Measurements from ENCODE around the gene SRPK1.
A peak's percentile ranks its signal among the peaks of the same experiment; 100 is the strongest.
"Not testable (repeated sequence)": the region's sequence is repeated elsewhere in the genome, so short reads cannot be mapped to it uniquely, and the experiment has no call there.

Gene SRPK1

GRCh38 chr6:35920793-35921732, at the start of gene SRPK1:
Gene SRPK1, minus strand, starts transcription at chr6:35921098. Its CDS starts 42 bp downstream, at chr6:35921056.
- DNase-seq (ENCODE audit: low read depth, low spot score), result peak; percentile 70

DNA sequence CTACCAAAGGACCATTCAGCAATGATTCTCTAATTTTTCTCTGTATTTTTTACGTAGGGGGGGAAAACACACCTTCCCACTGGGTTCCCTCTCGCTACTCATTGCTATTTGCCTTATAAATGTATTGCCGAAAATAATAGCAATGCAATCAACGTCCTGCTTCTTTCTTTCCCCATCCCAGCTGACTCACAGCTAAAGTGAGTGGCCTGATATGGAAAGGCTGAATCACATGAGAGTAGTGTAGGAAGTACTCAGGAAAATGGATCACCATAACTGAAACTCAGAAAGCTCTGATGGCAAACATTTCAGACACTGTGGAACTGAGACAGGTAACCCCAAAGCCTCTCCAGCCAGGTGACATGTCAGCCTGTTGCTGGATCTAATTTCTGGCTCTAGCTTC, 49.3 kb upstream of the SRPK1 start:
- no peak for DNase-seq (ENCODE audit: low read depth, low spot score)

GRCh38 chr6:35969646-35970045, 48.7 kb upstream of the SRPK1 start:
- no peak for DNase-seq (ENCODE audit: low read depth, low spot score)

GRCh38 chr6:35968821-35969220, 47.9 kb upstream of the SRPK1 start:
- no peak for DNase-seq (ENCODE audit: low read depth, low spot score)

DNA sequence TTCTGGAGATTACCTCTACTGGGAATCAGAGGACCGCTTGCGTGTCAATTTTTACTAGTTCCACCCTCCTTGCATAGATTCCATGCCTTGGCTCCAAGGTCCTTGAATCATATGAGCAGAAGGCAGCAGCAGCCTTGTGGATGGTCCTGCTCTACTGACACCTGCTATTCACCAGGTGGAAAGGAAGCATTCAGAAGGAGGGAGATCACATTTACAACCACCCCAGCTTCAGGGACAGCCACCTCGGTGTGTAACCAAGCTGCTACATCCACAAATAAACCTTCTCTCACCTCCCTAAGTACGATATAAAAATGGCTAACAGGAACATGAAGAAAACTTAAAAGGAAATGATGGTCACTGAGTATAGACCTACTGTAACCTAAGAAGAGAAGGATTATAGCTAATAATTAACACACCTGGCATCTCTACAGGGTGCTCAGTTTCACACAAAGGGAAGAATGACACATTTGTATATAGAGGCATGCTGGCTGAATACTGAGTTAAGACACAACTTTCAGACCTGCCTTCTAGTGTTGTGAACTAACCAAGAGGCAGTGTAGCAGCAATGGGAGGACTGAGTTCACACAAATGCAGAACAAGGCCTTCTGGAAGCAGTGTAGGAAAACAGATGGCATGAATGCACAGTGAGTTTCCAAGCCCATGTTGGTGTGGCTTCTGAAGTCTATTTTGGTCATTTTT, 46.3 kb upstream of the SRPK1 start:
- no peak for DNase-seq (ENCODE audit: low read depth, low spot score)

- no peak for DNase-seq (ENCODE audit: low read depth, low spot score)
Measured at GRCh38 chr6:35962779-35963560, 42.1 kb upstream of the SRPK1 start.

DNA sequence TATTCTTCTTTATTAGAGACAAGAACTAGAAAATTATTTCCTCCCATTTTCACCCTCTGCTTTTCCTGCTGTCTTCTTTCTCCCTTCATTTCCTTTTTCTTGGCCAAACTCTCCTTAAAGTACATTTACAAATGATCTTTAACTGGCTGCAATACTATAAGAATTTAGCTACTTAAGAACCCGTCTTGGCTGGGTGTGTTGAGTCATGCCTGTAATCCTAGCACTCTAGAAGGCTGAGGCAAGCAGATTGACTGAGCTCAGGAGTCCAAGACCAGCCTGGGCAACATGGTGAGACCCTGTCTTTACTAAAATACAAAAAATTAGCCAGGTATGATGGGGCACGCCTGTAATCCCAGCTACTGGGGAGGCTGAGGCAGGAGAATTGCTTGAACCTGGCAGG, 39.3 kb upstream of the SRPK1 start:
- DNase-seq (ENCODE audit: low read depth, low spot score), result no peak

DNA sequence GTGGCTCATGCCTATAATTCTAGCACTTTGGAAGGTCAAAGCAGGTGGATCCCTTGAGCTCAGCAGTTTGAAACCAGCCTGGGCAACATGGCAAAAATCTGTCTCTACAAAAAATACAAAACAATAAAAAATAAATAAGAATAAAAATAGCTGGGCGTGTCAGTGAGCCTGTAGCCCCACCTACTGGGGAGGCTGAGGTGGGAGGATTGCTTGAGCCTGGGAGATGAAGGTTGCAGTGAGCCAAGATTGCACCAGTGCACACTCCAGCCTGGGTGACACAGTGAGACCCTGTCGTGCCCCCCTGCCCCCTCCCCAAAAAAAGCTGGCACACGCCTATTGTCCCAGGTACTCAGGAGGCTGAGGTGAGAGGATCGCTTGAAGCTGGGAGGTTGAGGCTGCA, 35.1 kb upstream of the SRPK1 start:
- no peak for DNase-seq (ENCODE audit: low read depth, low spot score)

DNA sequence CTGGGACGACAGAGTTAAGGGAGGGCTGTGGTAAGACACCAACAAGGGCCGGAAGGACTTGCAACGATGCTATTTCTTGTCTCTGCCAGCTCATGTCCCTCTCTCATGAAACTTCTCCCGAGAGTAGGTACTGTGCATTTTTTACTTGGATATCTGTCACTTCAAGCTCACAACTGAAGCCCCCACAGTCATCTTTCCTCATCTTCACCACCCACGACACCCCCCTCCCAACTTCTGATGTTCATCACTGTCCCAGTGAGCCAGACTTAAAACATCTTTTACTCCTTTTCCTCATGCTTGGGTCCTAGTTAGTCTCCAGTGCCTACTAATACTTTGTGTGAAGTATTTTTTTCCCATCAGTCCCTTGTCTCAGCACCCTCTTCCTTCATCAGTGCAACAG, 34.6 kb upstream of the SRPK1 start:
- DNase-seq (ENCODE audit: low read depth, low spot score), result no peak

- DNase-seq (ENCODE audit: low read depth, low spot score), result no peak
Measured at GRCh38 chr6:35955071-35955470, 34.2 kb upstream of the SRPK1 start.

GRCh38 chr6:35954333-35954732, 33.4 kb upstream of the SRPK1 start:
- no peak for DNase-seq (ENCODE audit: low read depth, low spot score)

DNA sequence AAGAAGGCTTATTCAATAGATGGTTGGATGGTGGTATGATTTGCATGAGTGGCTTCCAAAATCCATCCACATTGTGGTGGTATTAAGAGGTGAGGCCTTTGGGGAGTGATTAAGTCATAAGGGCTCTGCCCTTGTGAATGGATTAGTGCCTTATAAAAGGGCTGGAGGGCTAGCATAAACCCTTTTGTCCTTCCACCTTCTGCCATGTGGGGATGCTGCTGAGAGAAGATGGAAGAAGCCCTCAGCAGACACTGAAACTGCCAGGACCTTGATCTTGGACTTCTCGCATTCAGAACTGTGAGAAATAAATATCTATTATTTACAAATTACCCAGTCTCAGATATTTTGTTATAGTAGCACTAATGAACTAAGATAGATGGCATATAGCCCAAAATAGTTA, 27.8 kb upstream of the SRPK1 start:
- no peak for DNase-seq (ENCODE audit: low read depth, low spot score)

DNA sequence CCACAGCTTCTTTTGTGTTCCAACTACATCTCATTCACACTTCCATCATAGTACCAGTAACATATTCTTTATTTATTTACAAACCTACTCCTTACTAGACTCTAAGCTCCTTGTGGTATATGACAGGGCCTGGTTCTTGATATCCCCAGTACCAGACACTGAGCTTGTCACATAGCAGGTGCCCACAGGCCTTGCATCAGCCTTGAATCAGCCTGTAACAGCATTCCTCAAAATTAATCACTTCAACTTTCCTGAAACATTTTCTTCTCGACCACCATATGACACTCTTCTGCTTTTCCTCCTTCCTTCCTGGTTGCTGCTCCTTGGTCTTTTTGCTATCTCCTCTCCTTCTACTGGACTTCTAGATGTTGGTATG, 24.7 kb upstream of the SRPK1 start:
- DNase-seq (ENCODE audit: low read depth, low spot score), result no peak

DNA sequence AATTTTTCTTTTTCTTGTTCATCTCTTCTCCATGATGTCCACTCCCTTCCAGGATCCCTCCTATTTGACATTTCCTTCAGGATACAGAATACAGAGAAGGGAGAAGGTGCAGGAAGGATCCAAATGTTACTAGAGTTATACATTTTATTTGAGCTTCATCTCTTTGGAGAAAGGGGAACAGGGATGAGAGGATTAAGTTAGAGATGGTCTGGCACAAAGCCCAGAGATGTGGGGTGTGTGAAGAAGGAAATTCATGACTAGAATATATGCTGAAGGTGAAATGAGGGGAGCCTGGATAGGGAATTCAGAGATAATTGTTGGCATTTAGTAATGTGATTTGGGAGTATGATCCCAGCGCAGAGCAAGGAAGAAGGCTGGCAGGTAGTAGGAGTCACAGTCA, 22.5 kb upstream of the SRPK1 start:
- no peak for DNase-seq (ENCODE audit: low read depth, low spot score)

DNA sequence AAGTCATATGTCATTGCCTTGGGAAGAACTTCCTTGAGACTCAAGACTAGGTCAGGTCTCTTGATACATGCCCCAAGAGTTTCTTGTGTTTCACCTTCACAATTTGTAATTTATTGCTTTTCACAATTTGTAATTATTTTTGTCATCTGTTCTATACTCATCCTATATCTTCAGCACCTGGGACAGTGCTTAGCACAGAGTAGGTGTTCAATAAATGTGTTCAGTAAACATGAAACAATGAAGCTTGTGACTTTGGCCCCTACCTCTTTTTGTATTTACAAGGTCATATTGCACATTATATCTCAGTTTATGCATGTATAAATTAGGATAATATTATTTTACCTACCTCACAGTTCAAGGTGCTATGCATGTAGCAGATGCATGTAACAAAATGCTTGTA, 21.5 kb upstream of the SRPK1 start:
- no peak for DNase-seq (ENCODE audit: low read depth, low spot score)

GRCh38 chr6:35941170-35941569, 20.3 kb upstream of the SRPK1 start:
- DNase-seq (ENCODE audit: low read depth, low spot score), result not testable (repeated sequence)

GRCh38 chr6:35940014-35940413, 19.1 kb upstream of the SRPK1 start:
- not testable (repeated sequence) for DNase-seq (ENCODE audit: low read depth, low spot score)

DNA sequence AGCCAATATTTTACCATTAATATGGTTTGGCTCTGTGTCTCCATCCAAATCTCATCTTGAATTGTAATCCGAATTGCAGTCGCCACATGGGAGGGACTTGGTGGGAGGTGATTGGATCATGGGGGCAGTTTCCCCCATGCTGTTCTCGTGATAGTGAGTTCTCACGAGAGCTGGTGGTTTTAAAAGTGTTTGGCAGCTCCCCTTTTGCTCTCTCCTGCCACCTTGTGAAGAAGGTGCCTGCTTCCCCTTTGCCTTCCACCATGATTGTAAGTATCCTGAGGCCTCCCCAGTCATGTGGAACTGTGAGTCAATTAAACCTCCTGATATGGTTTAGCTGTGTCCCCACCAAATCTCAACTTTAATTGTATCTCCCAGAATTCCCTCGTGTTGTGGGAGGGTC, 18.4 kb upstream of the SRPK1 start:
- DNase-seq (ENCODE audit: low read depth, low spot score), result not testable (repeated sequence)

DNA sequence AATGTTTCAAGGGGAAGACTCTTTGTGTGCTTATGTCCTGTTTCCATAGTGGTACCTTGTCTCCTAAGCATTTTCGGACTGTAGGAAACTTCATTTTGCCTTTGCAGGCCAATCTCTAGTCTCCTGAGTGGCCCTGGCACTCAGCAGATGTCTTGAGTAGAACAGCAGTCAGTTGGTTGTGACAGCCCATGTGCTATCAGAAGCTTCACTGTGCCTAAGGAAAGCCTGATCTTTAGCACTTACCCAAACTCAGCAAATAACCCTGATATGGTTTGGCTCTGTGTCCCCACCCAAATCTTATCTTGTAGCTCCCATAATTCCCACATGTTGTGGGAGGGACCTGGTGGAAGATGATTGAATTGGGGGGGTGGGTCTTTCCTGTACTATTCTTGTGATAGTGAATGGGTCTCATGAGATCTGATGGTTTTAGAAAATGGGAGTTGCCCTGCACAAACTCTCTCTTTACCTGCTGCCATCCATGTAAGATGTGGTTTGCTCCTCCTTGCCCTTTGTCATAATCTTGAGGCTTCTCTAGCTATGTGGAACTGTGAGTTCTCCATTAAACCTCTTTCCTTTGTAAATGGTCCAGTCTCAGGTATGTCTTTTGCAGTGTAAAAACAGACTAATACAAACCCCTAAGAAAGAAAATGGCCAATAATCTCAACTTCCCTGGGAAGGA, 15.9 kb upstream of the SRPK1 start:
- no peak for DNase-seq (ENCODE audit: low read depth, low spot score)

DNA sequence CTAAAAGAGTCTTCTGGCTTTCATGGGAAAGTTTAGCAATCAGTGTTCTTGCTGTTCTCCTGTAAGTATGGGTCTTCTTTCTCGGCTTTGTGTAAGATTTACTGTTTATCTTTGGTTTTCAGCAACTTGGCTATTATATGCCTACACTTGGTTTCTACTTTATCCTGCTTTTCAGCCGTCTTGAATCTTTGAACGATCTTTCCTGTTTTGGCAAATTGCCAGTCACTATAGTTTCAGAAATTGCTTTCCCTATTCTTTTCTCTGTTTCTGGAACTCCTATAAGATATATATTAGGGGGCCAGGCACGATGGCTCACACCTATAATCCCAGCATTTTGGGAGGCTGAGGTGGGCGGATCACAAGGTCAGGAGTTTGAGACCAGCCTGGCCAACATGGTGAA, 14.6 kb upstream of the SRPK1 start:
- no peak for DNase-seq (ENCODE audit: low read depth, low spot score)

DNA sequence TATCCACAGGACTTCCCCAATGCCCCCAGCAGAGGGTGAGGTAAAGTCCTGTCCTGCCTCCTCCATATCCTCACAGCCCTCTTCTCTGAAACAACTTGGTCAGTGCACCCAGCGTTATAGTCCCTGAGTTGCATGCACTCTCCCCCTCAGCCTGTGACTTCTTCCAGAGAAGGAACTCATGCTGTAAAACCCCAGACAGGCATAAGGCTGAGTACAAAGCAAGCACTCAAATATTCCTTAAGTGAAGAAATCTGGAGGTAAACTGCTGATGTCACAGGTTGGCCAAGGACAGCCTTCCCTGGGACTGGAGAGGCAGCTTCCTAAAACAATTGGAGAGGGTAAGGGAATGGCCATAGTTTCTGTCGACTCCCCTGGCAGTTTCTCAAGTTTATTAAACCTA, 12.9 kb upstream of the SRPK1 start:
- no peak for DNase-seq (ENCODE audit: low read depth, low spot score)

- not testable (repeated sequence) for DNase-seq (ENCODE audit: low read depth, low spot score)
Measured at GRCh38 chr6:35931873-35932272, 11.0 kb upstream of the SRPK1 start.
